Measurements from ENCODE around the gene ZNF341. TPM values are rescaled to one million over a fixed set of nuclear protein-coding genes. Genes with fewer than 3 reads are reported as not detected.

The ZNF341 gene
- total and polyA plus RNA-seq, 2 experiments from 2014 or later, result 2.3 to 2.8 TPM

DNA sequence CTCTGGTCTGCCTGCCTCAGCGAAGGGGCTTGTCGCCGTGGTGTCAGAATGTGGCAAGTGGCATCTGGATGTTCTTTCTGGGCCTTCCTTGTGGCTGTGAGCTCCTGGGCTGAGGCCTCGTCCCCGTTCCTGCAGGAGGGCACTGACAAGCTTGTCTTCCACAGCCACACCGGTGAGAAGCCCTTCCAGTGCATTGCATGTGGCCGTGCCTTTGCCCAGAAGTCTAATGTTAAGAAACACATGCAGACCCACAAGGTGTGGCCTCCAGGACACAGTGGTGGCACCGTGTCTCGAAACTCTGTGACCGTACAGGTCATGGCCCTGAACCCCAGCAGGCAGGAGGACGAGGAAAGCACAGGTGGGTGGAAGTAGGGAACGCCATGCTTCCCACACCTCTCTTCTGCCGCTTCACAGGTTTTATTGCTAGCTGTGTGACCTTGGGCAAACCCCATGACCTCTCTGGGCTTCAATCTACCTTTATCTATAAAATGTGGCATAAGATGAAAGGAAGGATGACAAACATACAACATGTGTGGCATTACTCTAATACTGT lies 30.0 kb downstream of the ZNF341 start:
- H3K27ac ChIP-seq, result no peak overlapping the region
- no peak overlapping the region for H2AFZ ChIP-seq
- H3K4me3 ChIP-seq, result no peak overlapping the region
- H3K4me1 ChIP-seq (ENCODE audit: insufficient read depth), result no peaks in the 10 kb centered on the region
- H3K79me2 ChIP-seq (ENCODE audit: insufficient read depth), result no peaks in the 10 kb centered on the region
- H3K9me2 ChIP-seq (ENCODE audit: insufficient read depth), result no peaks in the 10 kb centered on the region
- 94 to 97% methylated on average over 13 of the region's 13 CpGs for WGBS, 2 experiments (ENCODE audit: low coverage in 1 of 2, low lambda C conversion rate in 2 of 2, missing lambda C conversion rate in 2 of 2)
- in situ Hi-C loops (cut with MboI), result no loop called here
- no peak for TF ChIP-seq EZH2phosphoT487 (IDR thresholded peaks at IDR 0.05; ENCODE audit: insufficient read depth, low read depth)
- TF ChIP-seq EZH2 (IDR thresholded peaks at IDR 0.05; ENCODE audit: insufficient read depth, poor library complexity, severe bottlenecking), result no peak
- H3K27me3 ChIP-seq (replicated peaks; ENCODE audit: insufficient read depth), result no peaks in the 10 kb centered on the region
- no peaks in the 10 kb centered on the region for H4K20me1 ChIP-seq (ENCODE audit: insufficient read depth)
- H3F3A ChIP-seq (ENCODE audit: insufficient read depth), result no peaks in the 10 kb centered on the region
- no peak overlapping the region for H3K9ac ChIP-seq
- no peaks in the 10 kb centered on the region for H3K9me3 ChIP-seq (ENCODE audit: low read depth)
- H3K4me2 ChIP-seq (ENCODE audit: unreplicated experiment), result no peak overlapping the region
- DNase-seq, result no peak
- peaks cover 8% of the 10 kb centered on the region for H3K36me3 ChIP-seq (ENCODE audit: low read depth)

DNA sequence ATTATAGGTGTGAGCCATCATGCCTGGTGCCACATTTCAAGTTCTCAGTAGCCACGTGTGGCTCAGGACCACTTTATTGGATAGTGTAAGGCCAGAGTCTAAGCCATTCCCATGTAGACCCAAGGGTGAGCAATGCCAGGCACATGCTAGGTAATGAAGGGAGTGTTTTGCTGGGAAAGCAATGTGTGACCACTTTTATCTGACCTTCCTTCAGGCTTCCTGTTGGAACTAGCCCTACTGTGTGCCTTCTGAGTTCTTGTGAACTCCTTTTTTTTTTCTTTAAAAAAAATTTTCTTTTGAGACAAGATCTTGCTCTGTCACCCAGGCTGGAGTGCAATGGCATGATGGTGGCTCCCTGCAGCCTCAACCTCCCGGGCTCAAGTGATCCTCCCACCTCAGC lies 33.3 kb downstream of the ZNF341 start:
- Histone ChIP-seq H3K4me2 (ENCODE audit: unreplicated experiment) (no peak overlapping the region), H3K9me2 (ENCODE audit: insufficient read depth) (no peaks in the 10 kb centered on the region), H3K4me1 (ENCODE audit: insufficient read depth) (no peaks in the 10 kb centered on the region), H4K20me1 (ENCODE audit: insufficient read depth) (no peaks in the 10 kb centered on the region), H3F3A (ENCODE audit: insufficient read depth) (no peaks in the 10 kb centered on the region), H3K9ac (no peak overlapping the region), H3K27ac (no peak overlapping the region), H2AFZ (no peak overlapping the region), H3K9me3 (ENCODE audit: low read depth) (no peaks in the 10 kb centered on the region), H3K79me2 (ENCODE audit: insufficient read depth) (no peaks in the 10 kb centered on the region), H3K4me3 (no peak overlapping the region), H3K36me3 (ENCODE audit: low read depth) (no peaks in the 10 kb centered on the region; the same call in 1 of the 2 replicates), H3K27me3 (replicated peaks; ENCODE audit: insufficient read depth) (no peaks in the 10 kb centered on the region)
- TF ChIP-seq EZH2 (IDR thresholded peaks at IDR 0.05; ENCODE audit: insufficient read depth, poor library complexity, severe bottlenecking) (no peak), EZH2phosphoT487 (IDR thresholded peaks at IDR 0.05; ENCODE audit: insufficient read depth, low read depth) (no peak)
- in situ Hi-C loops (cut with MboI), result no loop called here
- WGBS, 2 experiments (ENCODE audit: low coverage in 1 of 2, low lambda C conversion rate in 2 of 2, missing lambda C conversion rate in 2 of 2), result 58 to 59% methylated on average over 2 of the region's 2 CpGs
- no peak for DNase-seq

DNA sequence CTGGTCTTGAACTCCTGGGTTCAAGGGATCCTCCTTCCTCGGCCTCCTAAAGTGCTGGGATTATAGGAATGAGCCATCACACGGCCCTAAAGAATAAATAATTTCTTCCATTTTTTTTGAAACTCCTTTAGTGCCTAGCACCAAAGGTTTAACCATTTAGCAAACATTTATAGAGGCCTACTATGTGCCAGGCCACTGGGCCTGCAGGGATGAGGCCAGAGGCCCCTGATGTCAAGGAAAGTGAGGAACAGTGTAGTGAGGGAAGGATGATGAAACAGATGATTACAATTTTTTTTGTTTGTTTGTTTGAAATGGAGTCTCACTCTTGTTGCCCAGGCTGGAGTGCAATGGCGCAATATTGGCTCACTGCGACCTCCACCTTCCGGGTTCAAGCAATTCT lies 33.8 kb downstream of the ZNF341 start:
- no peaks in the 10 kb centered on the region for H4K20me1 ChIP-seq (ENCODE audit: insufficient read depth)
- H3K27me3 ChIP-seq (replicated peaks; ENCODE audit: insufficient read depth), result no peaks in the 10 kb centered on the region
- H3K27ac ChIP-seq, result no peak overlapping the region
- WGBS, 2 experiments (ENCODE audit: low coverage in 1 of 2, low lambda C conversion rate in 2 of 2, missing lambda C conversion rate in 2 of 2), result 92 to 96% methylated on average over 5 of the region's 5 CpGs
- H3F3A ChIP-seq (ENCODE audit: insufficient read depth), result no peaks in the 10 kb centered on the region
- in situ Hi-C loops (cut with MboI), result no loop called here
- no peaks in the 10 kb centered on the region for H3K9me2 ChIP-seq (ENCODE audit: insufficient read depth)
- no peak overlapping the region for H3K4me3 ChIP-seq
- no peak for TF ChIP-seq EZH2phosphoT487 (IDR thresholded peaks at IDR 0.05; ENCODE audit: insufficient read depth, low read depth)
- no peak for TF ChIP-seq EZH2 (IDR thresholded peaks at IDR 0.05; ENCODE audit: insufficient read depth, poor library complexity, severe bottlenecking)
- H3K36me3 ChIP-seq (ENCODE audit: low read depth), result no peaks in the 10 kb centered on the region; the same call in 1 of the 2 replicates
- DNase-seq, result no peak
- H2AFZ ChIP-seq, result no peak overlapping the region
- no peaks in the 10 kb centered on the region for H3K4me1 ChIP-seq (ENCODE audit: insufficient read depth)
- H3K79me2 ChIP-seq (ENCODE audit: insufficient read depth), result no peaks in the 10 kb centered on the region
- no peaks in the 10 kb centered on the region for H3K9me3 ChIP-seq (ENCODE audit: low read depth)
- H3K4me2 ChIP-seq (ENCODE audit: unreplicated experiment), result no peak overlapping the region
- no peak overlapping the region for H3K9ac ChIP-seq

DNA sequence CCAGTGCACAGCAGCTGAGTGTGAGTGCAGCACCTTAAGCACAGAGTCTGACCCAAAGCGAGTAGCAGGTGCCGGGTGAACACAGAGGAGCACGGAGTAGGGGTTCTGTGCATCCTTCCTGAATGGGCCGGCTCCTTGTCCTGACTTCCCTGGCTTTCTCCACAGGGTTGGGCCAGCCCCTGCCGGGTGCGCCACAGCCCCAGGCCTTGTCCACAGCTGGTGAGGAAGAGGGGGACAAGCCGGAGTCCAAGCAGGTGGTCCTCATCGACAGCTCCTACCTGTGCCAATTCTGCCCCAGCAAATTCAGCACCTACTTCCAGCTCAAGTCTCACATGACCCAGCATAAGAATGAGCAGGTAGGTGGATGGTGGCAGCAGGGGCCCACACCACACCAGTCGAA lies 34.9 kb downstream of the ZNF341 start:
- no peak for TF ChIP-seq EZH2 (IDR thresholded peaks at IDR 0.05; ENCODE audit: insufficient read depth, poor library complexity, severe bottlenecking)
- TF ChIP-seq EZH2phosphoT487 (IDR thresholded peaks at IDR 0.05; ENCODE audit: insufficient read depth, low read depth), result no peak
- Histone ChIP-seq H3K9me3 (ENCODE audit: low read depth) (no peaks in the 10 kb centered on the region), H2AFZ (no peak overlapping the region), H4K20me1 (ENCODE audit: insufficient read depth) (no peaks in the 10 kb centered on the region), H3K9ac (no peak overlapping the region), H3K79me2 (ENCODE audit: insufficient read depth) (no peaks in the 10 kb centered on the region), H3K27me3 (replicated peaks; ENCODE audit: insufficient read depth) (no peaks in the 10 kb centered on the region), H3K4me1 (ENCODE audit: insufficient read depth) (no peaks in the 10 kb centered on the region), H3K4me2 (ENCODE audit: unreplicated experiment) (no peak overlapping the region), H3F3A (ENCODE audit: insufficient read depth) (no peaks in the 10 kb centered on the region), H3K36me3 (ENCODE audit: low read depth) (no peaks in the 10 kb centered on the region; the same call in 1 of the 2 replicates), H3K9me2 (ENCODE audit: insufficient read depth) (no peaks in the 10 kb centered on the region), H3K27ac (no peak overlapping the region), H3K4me3 (no peak overlapping the region)
- WGBS, 2 experiments (ENCODE audit: low coverage in 1 of 2, low lambda C conversion rate in 2 of 2, missing lambda C conversion rate in 2 of 2), result 87 to 95% methylated on average over 9 of the region's 9 CpGs
- no peak for DNase-seq
- in situ Hi-C loops (cut with MboI), result no loop called here

DNA sequence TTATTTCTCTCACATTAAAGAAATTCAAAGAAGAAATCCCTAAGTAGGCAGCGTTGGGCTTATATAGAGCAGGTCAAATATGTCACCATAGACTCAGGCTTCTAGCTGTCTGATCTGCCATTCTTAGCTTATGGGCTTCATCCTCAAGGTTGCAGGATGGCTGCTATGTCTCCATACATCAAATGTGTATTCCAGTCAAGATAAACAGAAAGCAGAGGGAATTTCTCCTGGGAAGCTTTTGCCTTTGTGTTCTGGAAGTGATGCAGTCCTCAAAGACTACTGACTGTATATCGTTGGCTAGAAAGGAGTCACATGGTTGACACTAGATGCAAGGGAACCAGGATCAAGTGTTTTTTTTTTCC lies 36.0 kb downstream of the ZNF341 start:
- WGBS, 2 experiments (ENCODE audit: low coverage in 1 of 2, low lambda C conversion rate in 2 of 2, missing lambda C conversion rate in 2 of 2), result 78 to 80% methylated on average over 2 of the region's 2 CpGs
- no peaks in the 10 kb centered on the region; the same call in 1 of the 2 replicates for H3K36me3 ChIP-seq (ENCODE audit: low read depth)
- no peak overlapping the region for H3K9ac ChIP-seq

More for the DNA sequence above, 36.0 kb downstream of the ZNF341 start:
- no peak overlapping the region for H3K4me2 ChIP-seq (ENCODE audit: unreplicated experiment)
- H3K4me1 ChIP-seq (ENCODE audit: insufficient read depth), result no peaks in the 10 kb centered on the region
- in situ Hi-C loops (cut with MboI), result no loop called here
- TF ChIP-seq EZH2phosphoT487 (IDR thresholded peaks at IDR 0.05; ENCODE audit: insufficient read depth, low read depth), result no peak
- TF ChIP-seq EZH2 (IDR thresholded peaks at IDR 0.05; ENCODE audit: insufficient read depth, poor library complexity, severe bottlenecking), result no peak
- no peak overlapping the region for H3K4me3 ChIP-seq
- H3F3A ChIP-seq (ENCODE audit: insufficient read depth), result no peaks in the 10 kb centered on the region
- no peaks in the 10 kb centered on the region for H3K27me3 ChIP-seq (replicated peaks; ENCODE audit: insufficient read depth)
- no peaks in the 10 kb centered on the region for H3K9me2 ChIP-seq (ENCODE audit: insufficient read depth)
- no peaks in the 10 kb centered on the region for H3K9me3 ChIP-seq (ENCODE audit: low read depth)
- no peak overlapping the region for H3K27ac ChIP-seq
- H3K79me2 ChIP-seq (ENCODE audit: insufficient read depth), result no peaks in the 10 kb centered on the region
- H4K20me1 ChIP-seq (ENCODE audit: insufficient read depth), result no peaks in the 10 kb centered on the region
- no peak for DNase-seq
- no peak overlapping the region for H2AFZ ChIP-seq
